ENCODE data around the gene CACNB4.
"Not testable (repeated sequence)": the region's sequence is repeated elsewhere in the genome, so short reads cannot be mapped to it uniquely, and the experiment has no call there.

The CACNB4 gene

DNA sequence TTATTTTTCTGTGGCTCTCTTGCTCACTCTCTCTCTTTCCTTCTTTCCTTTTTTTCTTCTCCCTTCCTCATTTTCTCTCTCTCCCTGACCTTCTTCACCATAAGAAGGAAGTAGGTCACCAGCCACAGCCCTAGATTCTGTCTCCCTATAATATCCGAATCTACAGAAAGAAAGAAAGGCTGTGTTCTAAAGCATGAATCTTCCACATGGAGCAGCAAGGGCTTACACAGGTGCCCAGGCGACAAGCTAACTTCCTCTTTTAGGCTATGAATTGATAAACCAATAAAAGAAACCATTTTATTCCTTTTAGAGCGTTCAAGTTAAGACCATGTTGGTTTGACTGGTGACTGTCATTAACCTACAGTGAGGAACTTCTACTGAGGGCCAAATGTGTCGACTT is 49.3 kb downstream of the CACNB4 start:
- DNase-seq: no peak

DNA sequence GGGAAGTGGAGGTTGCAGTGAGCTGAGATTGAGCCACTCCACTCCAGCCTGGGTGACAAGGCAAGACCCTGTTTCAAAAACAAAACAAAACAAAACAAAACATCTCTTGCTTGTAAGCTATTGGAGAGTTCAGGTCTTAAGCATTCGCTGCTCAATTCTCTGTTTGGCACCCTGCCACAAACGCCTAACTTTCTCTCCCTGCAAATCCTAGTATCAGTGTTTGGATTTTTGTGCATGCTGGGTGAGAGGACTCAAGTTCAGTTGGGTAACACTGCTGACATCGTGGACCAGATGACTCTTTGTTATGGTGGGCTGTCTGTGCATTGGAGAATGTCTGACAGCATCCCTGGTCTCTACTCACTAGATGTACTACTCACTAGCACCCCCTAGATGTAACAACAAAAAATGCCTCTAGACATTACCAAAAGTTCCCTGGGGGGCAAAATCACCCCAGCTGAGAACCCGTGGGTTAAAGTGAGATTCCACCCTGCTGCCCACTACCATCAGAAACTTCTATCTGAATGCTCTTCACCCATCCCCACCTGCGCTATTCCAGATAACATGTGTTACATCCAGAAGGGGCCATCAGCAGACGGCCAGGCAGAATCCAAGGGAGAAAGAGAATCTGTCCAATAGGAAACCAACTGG is 50.9 kb downstream of the CACNB4 start:
- no peak for DNase-seq

DNA sequence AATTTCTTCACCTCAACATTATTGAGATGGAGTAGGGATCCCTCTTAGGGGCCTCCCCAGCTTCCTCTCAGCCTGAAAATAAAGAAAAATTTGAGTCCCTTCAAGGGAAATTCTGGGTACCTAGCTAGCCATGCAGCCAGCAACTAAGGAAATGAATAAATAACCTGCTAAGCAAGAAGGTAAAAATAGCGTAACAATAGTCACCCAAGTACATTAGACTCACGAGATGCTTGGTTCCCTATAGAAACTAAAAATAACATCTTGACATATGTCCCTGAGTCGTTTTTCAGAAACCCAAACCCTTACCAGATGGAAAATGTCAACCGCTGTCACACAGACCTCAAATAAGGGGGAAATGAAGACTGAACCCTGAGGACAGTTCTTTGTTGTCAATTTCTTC is 51.9 kb downstream of the CACNB4 start:
- DNase-seq: no peak

- no peak for DNase-seq
Observed at GRCh38 chr2:152042636-152043615, 55.9 kb downstream of the CACNB4 start.

- no peak for DNase-seq
Observed at GRCh38 chr2:152038441-152038958, 60.3 kb downstream of the CACNB4 start.

- no peak for DNase-seq
Observed at GRCh38 chr2:152037743-152038435, 61.0 kb downstream of the CACNB4 start.

DNA sequence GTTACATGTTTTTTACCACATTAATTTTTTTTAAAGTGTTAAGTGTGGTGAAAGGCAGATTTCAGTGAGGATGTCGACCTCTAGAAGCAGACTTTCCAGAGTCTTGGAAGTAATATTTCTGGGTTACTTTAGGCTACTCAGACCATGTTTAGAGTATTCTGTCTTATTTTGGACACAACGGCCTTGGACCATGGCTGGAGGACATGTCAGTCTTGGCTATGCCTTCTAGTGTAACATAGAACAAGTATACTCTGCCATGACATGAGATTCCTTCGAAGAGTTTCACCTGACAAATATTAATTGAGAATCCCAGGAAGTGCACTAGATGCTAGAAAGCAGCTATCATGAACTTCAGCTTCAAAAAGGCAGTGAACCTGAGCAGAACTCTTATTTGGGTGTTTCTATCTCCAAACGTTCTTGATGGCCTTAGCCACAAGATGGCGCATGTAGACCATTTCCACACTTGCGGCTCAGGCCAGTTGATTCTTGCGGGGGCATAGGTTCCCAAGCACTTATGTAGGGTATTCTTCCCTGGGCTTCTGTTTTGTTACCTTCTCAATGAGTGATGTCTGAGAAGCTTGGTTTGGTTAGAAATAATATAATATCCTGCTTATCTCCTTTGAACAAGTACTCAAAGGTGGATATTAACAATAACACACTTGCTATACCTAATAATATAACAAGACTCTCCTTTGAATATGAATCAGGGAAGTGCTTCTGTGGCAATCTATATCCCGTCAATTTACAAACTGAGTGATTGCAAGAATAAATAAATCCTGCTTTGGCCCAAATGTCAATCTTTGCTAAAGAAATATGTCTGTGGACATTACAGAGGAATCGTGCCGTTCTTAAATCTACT is 62.0 kb downstream of the CACNB4 start:
- peak; percentile 48 for DNase-seq

DNA sequence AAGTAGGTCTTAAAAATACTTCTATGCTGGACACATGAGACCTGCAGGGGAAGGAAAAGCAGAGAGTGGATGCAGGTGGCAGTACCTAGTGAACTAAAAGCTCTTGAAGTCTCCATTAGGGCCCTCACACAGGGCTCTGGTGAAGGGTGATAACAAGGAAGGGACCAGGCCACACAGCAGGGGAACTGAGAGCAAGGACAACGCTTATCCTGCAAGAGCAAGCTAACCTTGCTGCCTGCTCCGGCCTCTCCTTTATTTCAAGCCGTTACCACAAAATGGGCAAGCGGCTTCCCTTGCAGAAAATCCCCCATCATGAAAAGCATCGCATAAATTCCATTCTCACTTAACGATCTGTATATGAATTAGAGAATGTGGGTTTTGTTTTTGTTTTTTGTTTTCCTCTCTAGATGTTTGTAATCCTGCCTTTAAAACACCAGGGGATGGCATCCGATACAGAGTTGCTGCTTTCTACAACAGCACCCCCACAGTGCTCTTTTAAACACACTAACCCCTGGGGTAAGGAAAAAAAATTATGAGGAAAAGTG is 64.5 kb downstream of the CACNB4 start:
- no peak for DNase-seq

DNA sequence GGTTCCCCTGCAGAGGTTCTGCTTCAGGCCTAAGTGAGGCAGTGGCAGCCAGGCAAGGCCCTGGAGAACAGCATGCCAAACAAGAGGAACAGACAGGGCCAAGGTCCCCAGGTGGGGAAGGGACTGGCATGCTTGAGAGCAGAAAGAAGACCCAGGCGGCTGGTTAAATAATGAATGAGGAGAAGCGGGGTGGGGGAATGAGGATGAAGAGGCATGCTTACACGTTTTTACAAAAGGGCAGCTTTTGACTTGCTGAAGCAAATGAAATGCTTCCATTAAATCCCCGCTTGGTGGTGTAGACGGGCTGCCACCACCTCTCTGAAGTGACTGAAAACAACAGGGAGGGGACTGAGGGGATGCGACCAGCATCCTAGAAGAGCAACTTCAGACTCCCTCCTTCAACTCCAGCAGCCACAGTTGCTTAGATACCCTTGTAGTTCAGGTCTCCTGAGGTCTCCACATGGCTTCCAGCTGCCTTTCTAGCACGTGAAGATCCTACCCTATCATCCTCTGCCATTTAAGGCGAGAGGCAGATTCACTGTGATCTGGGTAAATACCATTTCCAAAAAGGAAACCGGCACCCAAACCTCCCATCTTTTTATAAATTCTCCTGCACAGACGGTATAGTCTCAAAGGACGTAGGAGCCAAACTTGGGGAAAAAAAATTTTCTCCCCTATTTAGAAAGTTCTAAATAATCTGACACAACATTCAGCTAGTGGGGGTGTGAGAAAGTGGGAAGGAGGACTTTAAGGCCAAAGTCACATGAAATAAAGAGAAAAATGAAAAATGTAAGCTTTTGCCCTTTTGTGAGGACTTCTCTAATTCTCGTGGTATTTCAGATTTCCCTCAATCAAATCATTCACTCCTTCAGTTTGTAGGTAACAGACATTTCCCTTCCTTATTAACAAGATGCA is 65.6 kb downstream of the CACNB4 start:
- DNase-seq: no peak

- no peak for DNase-seq
Observed at GRCh38 chr2:152031747-152032306, 67.0 kb downstream of the CACNB4 start.

GRCh38 chr2:152030596-152031328 is 68.1 kb downstream of the CACNB4 start:
- DNase-seq: not testable (repeated sequence)

- DNase-seq: no peak
Observed at GRCh38 chr2:152028182-152028862, 70.5 kb downstream of the CACNB4 start.

- peak; percentile 74 for DNase-seq
Observed at GRCh38 chr2:152025678-152026287, 73.1 kb downstream of the CACNB4 start.

DNA sequence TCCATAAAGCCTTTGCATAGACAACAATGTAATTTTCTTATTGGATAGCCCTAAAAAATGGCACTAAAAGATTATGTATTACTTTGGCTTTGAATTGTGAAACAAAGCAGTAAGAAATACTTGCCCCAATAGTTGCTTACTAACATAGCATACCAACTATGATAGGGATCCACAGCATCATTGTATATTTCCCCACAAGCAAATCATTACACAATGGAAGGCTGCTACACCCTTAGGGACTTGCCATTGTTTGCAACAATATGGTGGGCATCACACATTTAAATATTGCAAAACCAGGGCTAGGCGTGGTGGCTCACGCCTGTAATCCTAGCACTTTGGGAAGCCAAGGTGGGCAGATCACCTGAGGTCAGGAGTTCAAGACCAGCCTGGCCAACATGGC is 74.4 kb downstream of the CACNB4 start:
- DNase-seq: no peak

DNA sequence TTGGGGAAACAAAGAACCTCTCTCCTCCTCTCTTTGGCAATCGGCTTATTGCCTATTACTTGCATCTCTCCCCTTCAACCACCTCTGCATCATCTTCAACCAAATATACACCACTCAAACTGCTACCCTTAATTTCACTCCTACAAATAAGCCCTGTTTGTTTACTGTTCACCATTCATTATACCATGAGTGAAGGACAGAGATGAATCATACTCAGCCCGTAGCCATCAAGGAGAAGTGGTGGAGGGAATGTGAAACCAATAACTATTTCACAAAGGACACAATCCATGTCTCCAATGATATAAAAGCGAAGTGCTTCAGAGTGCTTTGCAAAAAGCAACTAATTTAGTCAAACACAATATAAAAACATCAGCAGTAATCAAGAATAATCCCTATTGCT is 76.8 kb downstream of the CACNB4 start:
- DNase-seq: no peak

DNA sequence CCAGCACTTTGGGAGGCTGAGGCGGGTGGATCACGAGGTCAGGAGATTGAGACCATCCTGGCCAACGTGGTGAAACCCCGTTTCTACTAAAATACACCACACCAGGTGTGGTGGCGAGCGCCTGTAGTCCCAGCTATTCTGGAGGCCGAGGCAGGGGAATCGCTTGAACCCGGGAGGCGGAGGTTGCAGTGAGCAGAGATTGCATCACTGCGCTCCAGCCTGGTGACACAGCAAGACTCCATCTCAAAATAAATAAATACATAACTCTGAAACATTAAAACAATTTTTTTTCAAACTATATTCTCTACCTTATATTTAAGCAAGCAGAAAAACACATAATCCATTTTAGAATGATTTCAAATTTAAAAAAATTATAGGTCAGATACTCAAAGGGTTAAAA is 77.8 kb downstream of the CACNB4 start:
- not testable (repeated sequence) for DNase-seq

GRCh38 chr2:152019732-152020131 is 79.1 kb downstream of the CACNB4 start:
- DNase-seq: no peak

All from NCI-H1105 (cell line).